Tibial artery (tissue), 4 donors: ENCODE data around the gene SORBS2.
"Not testable (repeated sequence)": the region's sequence is repeated elsewhere in the genome, so short reads cannot be mapped to it uniquely, and the experiment has no call there.

Source experiments
- DNase-seq, 2 donors: peaks; one replicate each; pipeline ENCODE4 v3.0.0-alpha.2; 2019
- H3K27ac ChIP-seq, 2 donors: fragments of 200-600 bp; sonication (generic) in 1 of 2; 1 replicate in 1 of 2; 2 replicates in 1 of 2; pipeline ENCODE4 v1.5.1; 2018 to 2019; ENCODE audit warnings: mild to moderate bottlenecking in 1 of 2
- H3K27me3 ChIP-seq, 2 donors: fragments of 200-600 bp; sonication (generic) in 1 of 2; one replicate each; pipeline versions ENCODE4 v1.5.1 to v1.6.0; 2016 to 2019
- H3K36me3 ChIP-seq, 3 donors: fragments of 200-600 bp; sonication (generic) in 2 of 3; one replicate each; pipeline ENCODE4 v1.5.1; 2016 to 2019; ENCODE audit warnings: mild to moderate bottlenecking in 2 of 3
- H3K4me1 ChIP-seq, 4 donors: fragments of 200-600 bp; sonication (generic) in 2 of 4; 1 replicate in 3 of 4; 2 replicates in 1 of 4; pipeline ENCODE4 v1.5.1; 2016 to 2019
- H3K4me3 ChIP-seq, 2 donors: fragments of 200-600 bp; sonication (generic) in 1 of 2; 1 replicate in 1 of 2; 2 replicates in 1 of 2; pipeline ENCODE4 v1.5.1; 2018 to 2019; ENCODE audit warnings: mild to moderate bottlenecking in 2 of 2
- H3K9me3 ChIP-seq, 3 donors: fragments of 200-600 bp; sonication (generic) in 1 of 3; one replicate each; pipeline ENCODE4 v1.5.1; 2016 to 2019
- intact Hi-C: fragments of 100-400 bp; cut with DNase I; formaldehyde crosslinking; loops from one replicate; pipeline ENCODE4 v1.15.0; 2023; ENCODE audit warnings: low total_unique reads
- TF ChIP-seq, protein P1 (sequence below), 2 experiments: fragments of 200-600 bp in 1 of 2; fragments of 450-650 bp in 1 of 2; IDR thresholded peaks; one replicate each; pipeline ENCODE4 v1.5.1; 2017 to 2019; ENCODE audit warnings: antibody characterized with exemption in 2 of 2, mild to moderate bottlenecking in 1 of 2, moderate library complexity in 1 of 2

Gene SORBS2

DNA sequence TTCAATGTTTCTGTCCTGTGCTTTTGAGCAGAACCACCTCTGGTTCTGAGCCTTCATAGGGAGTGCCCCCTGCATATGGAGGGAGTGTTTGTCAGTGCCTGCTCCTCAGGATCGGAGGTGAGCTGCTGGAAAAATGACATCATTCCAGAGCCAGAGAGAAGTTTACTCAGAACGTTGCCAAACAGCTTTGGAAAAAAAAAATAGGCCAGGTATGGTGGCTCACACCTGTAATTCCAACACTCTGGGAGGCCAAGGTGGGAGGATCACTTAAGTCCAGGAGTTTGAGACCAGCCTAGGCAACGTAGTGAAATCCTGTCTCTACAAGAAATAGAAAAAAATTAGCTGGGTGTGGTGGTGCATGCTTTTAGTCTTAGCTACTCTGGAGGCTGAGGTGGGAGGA, 249.5 kb downstream of the SORBS2 start:
- no peaks in the 10 kb centered on the region for H3K27me3 ChIP-seq
- H3K9me3 ChIP-seq: no peaks in the 10 kb centered on the region
- DNase-seq: no peak
- peak overlapping the region in 1 of 2 donors; percentile 63 for H3K27ac ChIP-seq
- TF ChIP-seq, protein P1, sequence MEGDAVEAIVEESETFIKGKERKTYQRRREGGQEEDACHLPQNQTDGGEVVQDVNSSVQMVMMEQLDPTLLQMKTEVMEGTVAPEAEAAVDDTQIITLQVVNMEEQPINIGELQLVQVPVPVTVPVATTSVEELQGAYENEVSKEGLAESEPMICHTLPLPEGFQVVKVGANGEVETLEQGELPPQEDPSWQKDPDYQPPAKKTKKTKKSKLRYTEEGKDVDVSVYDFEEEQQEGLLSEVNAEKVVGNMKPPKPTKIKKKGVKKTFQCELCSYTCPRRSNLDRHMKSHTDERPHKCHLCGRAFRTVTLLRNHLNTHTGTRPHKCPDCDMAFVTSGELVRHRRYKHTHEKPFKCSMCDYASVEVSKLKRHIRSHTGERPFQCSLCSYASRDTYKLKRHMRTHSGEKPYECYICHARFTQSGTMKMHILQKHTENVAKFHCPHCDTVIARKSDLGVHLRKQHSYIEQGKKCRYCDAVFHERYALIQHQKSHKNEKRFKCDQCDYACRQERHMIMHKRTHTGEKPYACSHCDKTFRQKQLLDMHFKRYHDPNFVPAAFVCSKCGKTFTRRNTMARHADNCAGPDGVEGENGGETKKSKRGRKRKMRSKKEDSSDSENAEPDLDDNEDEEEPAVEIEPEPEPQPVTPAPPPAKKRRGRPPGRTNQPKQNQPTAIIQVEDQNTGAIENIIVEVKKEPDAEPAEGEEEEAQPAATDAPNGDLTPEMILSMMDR (IDR thresholded peaks at IDR 0.05): no peak
- intact Hi-C loops: no loop called here
- H3K36me3 ChIP-seq: no peaks in the 10 kb centered on the region
- H3K4me3 ChIP-seq: no peak overlapping the region
- H3K4me1 ChIP-seq: peaks cover 0 to 33% (median 23%) of the 10 kb centered on the region in 4 donors

DNA sequence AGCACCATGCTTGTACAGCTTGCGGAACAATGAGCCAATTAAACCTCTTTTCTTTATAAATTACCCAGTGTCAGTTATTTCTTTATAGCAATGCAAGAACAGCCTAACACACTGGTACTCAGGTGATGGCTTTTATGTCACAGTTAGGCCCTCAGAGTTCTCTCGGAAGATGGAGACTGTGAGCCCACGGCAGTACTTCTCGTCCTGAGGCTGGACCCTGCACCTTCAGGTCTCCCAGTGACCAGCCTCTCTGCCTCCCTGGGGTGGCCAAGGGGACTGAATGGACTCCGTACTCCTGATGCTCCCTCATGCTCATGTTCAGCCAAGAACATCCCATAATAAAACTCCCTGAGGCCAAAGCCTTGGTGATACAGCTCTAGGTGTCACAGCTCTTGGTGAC, 251.7 kb downstream of the SORBS2 start:
- peaks cover 0 to 13% (median 12%) of the 10 kb centered on the region in 4 donors for H3K4me1 ChIP-seq
- peak overlapping the region; percentile 42 to 50 for H3K27ac ChIP-seq
- intact Hi-C loops: no loop called here
- no peak overlapping the region for H3K4me3 ChIP-seq
- no peaks in the 10 kb centered on the region for H3K27me3 ChIP-seq
- TF ChIP-seq, protein P1 (IDR thresholded peaks at IDR 0.05): no peak
- no peaks in the 10 kb centered on the region for H3K9me3 ChIP-seq
- H3K36me3 ChIP-seq: no peaks in the 10 kb centered on the region
- DNase-seq: no peak

DNA sequence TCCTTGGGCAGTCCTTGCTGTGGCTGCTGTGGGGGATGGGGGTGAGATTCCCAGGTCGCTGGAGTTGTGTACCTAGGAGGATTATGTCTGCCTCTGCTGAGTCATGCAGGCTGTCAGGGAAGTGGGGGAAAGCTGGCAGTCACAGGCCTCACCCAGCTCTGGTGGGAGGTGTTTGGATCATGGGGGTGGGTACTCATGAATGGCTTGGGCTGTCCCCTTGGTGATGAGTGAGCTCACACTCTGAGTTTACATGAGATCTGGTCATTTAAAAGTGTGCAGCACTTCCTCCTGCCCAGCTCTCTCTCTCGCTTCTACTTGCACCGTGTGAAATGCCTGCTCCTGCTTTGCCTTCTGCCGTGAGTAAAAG, 252.1 kb downstream of the SORBS2 start:
- intact Hi-C loops: no loop called here
- Histone ChIP-seq H3K27me3 (no peaks in the 10 kb centered on the region), H3K36me3 (no peaks in the 10 kb centered on the region), H3K27ac (peak overlapping the region; percentile 42 to 50), H3K4me1 (peaks cover 0 to 14% (median 12%) of the 10 kb centered on the region in 4 donors), H3K9me3 (no peaks in the 10 kb centered on the region), H3K4me3 (no peak overlapping the region)
- DNase-seq: peak in 1 of 2 donors; percentile 80
- TF ChIP-seq, protein P1 (IDR thresholded peaks at IDR 0.05): no peak

DNA sequence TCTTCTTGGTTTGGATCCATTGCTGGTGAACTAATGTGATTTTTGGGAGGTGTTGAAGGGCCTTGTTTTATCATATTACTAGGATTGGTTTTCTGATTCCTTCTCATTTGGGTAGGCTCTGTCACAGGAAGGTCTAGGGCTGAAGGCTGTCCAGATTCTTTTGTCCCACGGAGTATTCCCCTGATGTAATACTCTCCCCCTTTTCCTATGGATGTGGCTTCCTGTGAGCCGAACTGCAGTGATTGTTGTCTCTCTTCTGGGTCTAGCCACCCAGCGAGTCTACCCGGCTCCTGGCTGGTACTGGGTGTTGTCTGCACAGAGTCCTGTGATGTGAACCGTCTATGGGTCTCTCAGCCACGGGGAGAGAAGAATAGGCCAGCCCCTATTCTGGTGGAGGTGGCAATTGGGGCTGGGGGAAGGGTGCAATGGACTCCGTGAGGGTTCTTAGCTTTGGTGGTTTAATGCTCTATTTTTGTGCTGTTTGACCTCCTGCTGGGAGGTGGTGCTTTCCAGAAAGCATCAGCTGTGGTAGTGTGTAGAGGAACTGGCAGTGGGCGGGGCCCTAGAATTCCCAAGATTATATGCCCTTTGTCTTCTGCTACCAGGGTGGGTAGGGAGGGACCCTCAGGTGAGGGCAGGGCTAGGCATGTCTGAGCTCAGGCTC, 252.6 kb downstream of the SORBS2 start:
- H3K27ac ChIP-seq: peak overlapping the region; percentile 42 to 50
- intact Hi-C loops, H3K4me3 ChIP-seq, DNase-seq, H3K36me3 ChIP-seq, H3K27me3 ChIP-seq, H3K9me3 ChIP-seq: not testable (repeated sequence)
- peaks cover 0 to 19% (median 15%) of the 10 kb centered on the region in 4 donors for H3K4me1 ChIP-seq

DNA sequence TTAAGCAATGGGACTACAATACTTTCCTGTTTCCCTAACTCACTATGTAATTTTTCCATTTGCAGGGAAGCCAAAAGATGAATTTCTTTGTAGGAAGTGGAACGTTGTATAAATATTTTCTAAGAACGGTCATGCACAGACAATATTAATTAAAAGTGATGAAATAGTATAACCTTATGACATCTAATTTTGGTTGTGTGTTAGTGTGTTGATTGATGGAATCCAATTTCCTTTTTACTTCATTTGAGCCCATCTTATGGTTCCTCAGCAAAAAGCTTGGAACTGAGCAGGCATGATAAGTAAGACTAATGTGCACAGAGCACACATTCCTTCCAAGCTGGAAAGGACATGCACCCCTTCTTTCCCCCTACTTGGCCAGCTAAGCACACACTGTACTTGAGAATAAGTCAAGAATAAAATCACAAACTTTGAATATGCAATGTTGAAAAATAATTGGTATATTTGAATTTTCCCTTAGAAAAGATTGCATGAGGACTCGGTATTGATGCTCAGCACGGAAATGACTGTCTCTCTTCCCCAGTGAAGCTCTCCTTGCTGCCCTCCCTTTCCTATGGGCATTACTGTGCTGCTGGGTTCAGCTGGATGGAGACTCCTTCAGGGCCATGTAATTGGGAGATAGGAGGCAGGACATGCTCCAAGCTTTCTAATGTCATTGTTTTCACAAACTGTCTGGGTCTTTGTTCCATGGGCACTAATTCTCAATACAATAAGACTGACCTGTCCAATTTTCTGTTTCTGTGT, 257.4 kb downstream of the SORBS2 start:
- DNase-seq: no peak
- Histone ChIP-seq H3K27me3 (no peaks in the 10 kb centered on the region), H3K27ac (peak overlapping the region; percentile 67 to 73), H3K4me3 (no peak overlapping the region), H3K36me3 (no peaks in the 10 kb centered on the region), H3K4me1 (peaks cover 0 to 24% (median 10%) of the 10 kb centered on the region in 4 donors), H3K9me3 (no peaks in the 10 kb centered on the region)
- intact Hi-C loops: no loop called here
- TF ChIP-seq, protein P1 (IDR thresholded peaks at IDR 0.05): no peak

DNA sequence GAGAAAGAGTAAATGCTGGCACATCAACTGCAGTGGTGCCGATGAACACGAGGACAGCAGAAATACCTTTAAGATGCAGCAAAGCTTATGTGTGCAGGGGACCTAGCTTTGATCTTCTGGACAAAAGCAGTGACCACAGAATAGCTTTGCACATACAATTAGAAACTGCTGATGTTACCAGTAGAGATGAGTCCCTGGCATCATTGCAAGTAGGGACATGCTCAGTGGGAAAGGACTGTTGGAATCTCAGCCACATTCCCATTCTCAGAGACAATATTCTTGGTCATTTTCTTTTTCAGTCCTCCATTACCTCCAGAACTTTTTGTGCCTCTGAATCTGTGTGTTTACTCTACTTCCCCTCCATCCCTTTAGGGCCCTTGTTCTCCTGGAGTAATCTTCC, 259.7 kb downstream of the SORBS2 start:
- H3K36me3 ChIP-seq: no peaks in the 10 kb centered on the region
- no peaks in the 10 kb centered on the region for H3K27me3 ChIP-seq
- peaks cover 0 to 30% (median 11%) of the 10 kb centered on the region in 4 donors for H3K4me1 ChIP-seq
- DNase-seq: no peak
- TF ChIP-seq, protein P1 (IDR thresholded peaks at IDR 0.05): no peak
- H3K9me3 ChIP-seq: no peaks in the 10 kb centered on the region
- H3K27ac ChIP-seq: no peak overlapping the region
- intact Hi-C loops: no loop called here
- no peak overlapping the region for H3K4me3 ChIP-seq
